Spleen (tissue), 7 donors: ENCODE results near the gene ZDHHC11B.

Source experiments
- POLR2A ChIP-seq, 3 donors: fragments of 450-650 bp; IDR thresholded peaks; one replicate each; pipeline ENCODE4 v1.5.1; 2017; ENCODE audit warnings: antibody characterized with exemption in 3 of 3, mild to moderate bottlenecking in 1 of 3
- TF ChIP-seq, protein P1 (sequence below), 11 experiments: fragments of 200-600 bp in 7 of 11; fragments of 450-650 bp in 4 of 11; sonication (generic) in 4 of 11; IDR thresholded peaks in 8 of 11; conservative IDR thresholded peaks in 3 of 11; 1 replicate in 7 of 11; 2 replicates in 4 of 11; pipeline versions ENCODE4 v1.4.0 to v1.8.0; 2016 to 2021; ENCODE audit warnings: antibody characterized with exemption in 11 of 11, inconsistent platforms in 4 of 11, mild to moderate bottlenecking in 1 of 11
- donor health status: DM: no; HTN: no; CAD: no; lungs with moderate emphysema.
- donor health status: DM: no; HTN: no; CAD: no.
- donor health status: DM: no; HTN: no; CAD: no.

DNA sequence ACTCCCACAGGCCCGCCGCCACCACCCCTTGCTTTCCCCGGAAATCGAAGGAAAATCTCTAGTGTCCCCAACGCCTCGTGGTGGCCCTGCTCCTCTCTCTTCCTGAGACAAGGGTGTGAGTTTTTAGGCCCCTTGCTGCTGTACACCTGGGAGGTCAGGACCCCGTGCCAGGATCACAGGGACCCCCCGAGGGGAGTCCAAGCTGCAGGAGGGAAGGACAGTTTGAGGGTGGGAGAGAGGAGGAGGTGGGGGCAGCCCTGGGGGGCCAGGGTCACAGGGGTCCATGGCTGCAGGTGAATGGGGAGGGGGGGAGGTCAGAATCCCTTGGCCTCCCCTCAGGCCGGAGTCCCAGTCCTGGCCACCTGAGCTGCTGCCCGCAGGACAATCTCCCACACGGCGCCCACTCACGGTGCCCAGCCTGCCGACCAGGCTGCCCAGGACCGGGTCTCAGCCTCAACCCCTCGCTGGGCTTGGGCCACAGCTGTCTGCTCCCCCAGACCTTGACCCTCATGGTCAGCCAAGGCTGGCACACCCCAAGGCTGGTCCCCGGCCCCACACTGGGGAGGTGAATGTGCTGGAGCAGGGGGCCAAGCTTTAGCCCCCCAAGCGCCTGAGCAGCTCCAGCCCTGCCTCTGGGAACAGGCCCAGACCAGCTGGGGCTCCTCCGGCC lies 111.2 kb downstream of the ZDHHC11B start:
- TF ChIP-seq, protein P1, sequence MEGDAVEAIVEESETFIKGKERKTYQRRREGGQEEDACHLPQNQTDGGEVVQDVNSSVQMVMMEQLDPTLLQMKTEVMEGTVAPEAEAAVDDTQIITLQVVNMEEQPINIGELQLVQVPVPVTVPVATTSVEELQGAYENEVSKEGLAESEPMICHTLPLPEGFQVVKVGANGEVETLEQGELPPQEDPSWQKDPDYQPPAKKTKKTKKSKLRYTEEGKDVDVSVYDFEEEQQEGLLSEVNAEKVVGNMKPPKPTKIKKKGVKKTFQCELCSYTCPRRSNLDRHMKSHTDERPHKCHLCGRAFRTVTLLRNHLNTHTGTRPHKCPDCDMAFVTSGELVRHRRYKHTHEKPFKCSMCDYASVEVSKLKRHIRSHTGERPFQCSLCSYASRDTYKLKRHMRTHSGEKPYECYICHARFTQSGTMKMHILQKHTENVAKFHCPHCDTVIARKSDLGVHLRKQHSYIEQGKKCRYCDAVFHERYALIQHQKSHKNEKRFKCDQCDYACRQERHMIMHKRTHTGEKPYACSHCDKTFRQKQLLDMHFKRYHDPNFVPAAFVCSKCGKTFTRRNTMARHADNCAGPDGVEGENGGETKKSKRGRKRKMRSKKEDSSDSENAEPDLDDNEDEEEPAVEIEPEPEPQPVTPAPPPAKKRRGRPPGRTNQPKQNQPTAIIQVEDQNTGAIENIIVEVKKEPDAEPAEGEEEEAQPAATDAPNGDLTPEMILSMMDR (IDR thresholded peaks at IDR 0.05 in 8 of 11, conservative IDR thresholded peaks at IDR 0.05 in 3 of 11): no peak
- TF ChIP-seq POLR2A (IDR thresholded peaks at IDR 0.05): no peak
